Right lobe of liver (tissue), 4 donors: ENCODE results near the gene PTCH2.

Experiments
- CTCF ChIP-seq, 4 donors: fragments of 200-600 bp in 3 of 4; fragments of 450-650 bp in 1 of 4; IDR thresholded peaks; one replicate each; pipeline versions ENCODE4 v1.5.1 to v1.8.0; 2016 to 2022; ENCODE audit warnings: antibody characterized with exemption in 4 of 4, mild to moderate bottlenecking in 2 of 4
- POLR2A ChIP-seq: fragments of 450-650 bp; IDR thresholded peaks from one replicate; pipeline ENCODE4 v1.6.1; 2017; ENCODE audit warnings: antibody characterized with exemption, mild to moderate bottlenecking
- donor health status: DM: no; HTN: no; CAD: no.
- donor health status: DM: no; HTN: no; CAD: no.
- donor health status: DM: no; HTN: yes; CAD: no.

- TF ChIP-seq POLR2A = peak; percentile 97
- TF ChIP-seq CTCF (IDR thresholded peaks at IDR 0.05) = peak in 1 of 4 donors; percentile 6
Observed at GRCh38 chr1:44819608-44820327, 23.3 kb downstream of the PTCH2 start.
